GM19328 (cell line): ENCODE data around the gene IL36A.

Experiments used
- ATAC-seq: cut with Tn5 transposase; IDR thresholded peaks from one replicate; pipeline ENCODE4 v1.9.1; 2021; ENCODE audit warnings: mild to moderate bottlenecking, moderate library complexity; ENCODE audit not compliant: unreplicated experiment

The IL36A gene

GRCh38 chr2:113046465-113046864 lies 41.2 kb downstream of the IL36A start:
- no peak for ATAC-seq

GRCh38 chr2:113050921-113051895 lies 45.9 kb downstream of the IL36A start:
- ATAC-seq, result no peak

- ATAC-seq, result no peak
Measured at GRCh38 chr2:113052396-113052917, 47.2 kb downstream of the IL36A start, which contains the start of gene IL36B. Gene IL36B, minus strand, starts transcription at chr2:113052867.

GRCh38 chr2:113053666-113054065 lies 48.4 kb downstream of the IL36A start:
- ATAC-seq, result no peak

GRCh38 chr2:113054066-113054465 lies 48.8 kb downstream of the IL36A start:
- ATAC-seq, result no peak

GRCh38 chr2:113056521-113056920 lies 51.3 kb downstream of the IL36A start:
- ATAC-seq, result no peak

GRCh38 chr2:113057117-113057516 lies 51.9 kb downstream of the IL36A start:
- ATAC-seq, result no peak
